Osteocyte (in vitro differentiated cells): ENCODE measurements around the gene KIFBP. TPM values are rescaled to one million over a fixed set of nuclear protein-coding genes. Genes with fewer than 3 reads are reported as not detected.

Experiments used
- DNase-seq: peaks from one replicate; pipeline ENCODE4 v3.0.0; 2021; ENCODE audit warnings: mixed read lengths; ENCODE audit not compliant: unreplicated experiment; ENCODE audit errors: extremely low spot score
- H3K27ac Mint-ChIP-seq: one replicate; pipeline ENCODE4 v1.8.0; 2021; ENCODE audit warnings: mild to moderate bottlenecking, mixed read lengths; ENCODE audit not compliant: unreplicated experiment
- H3K27me3 Mint-ChIP-seq: one replicate; pipeline ENCODE4 v1.8.0; 2021; ENCODE audit warnings: mixed read lengths; ENCODE audit not compliant: unreplicated experiment
- H3K36me3 Mint-ChIP-seq: one replicate; pipeline ENCODE4 v1.8.0; 2021; ENCODE audit warnings: mixed read lengths; ENCODE audit not compliant: unreplicated experiment
- H3K4me1 Mint-ChIP-seq: one replicate; pipeline ENCODE4 v1.8.0; 2021; ENCODE audit warnings: mixed read lengths; ENCODE audit not compliant: unreplicated experiment
- H3K4me3 Mint-ChIP-seq: one replicate; pipeline ENCODE4 v1.8.0; 2021; ENCODE audit warnings: mild to moderate bottlenecking, moderate library complexity, mixed read lengths; ENCODE audit not compliant: unreplicated experiment
- H3K9me3 Mint-ChIP-seq: one replicate; pipeline ENCODE4 v1.8.0; 2021; ENCODE audit warnings: mixed read lengths; ENCODE audit not compliant: unreplicated experiment
- CTCF ChIP-seq: fragments of 200-600 bp; sonication (generic); IDR thresholded peaks from 2 replicates; pipeline ENCODE4 v1.5.0; 2021; ENCODE audit warnings: antibody characterized with exemption, mild to moderate bottlenecking, moderate library complexity
- total RNA-seq: library from RNA; stranded (reverse); gene quantifications from 2 replicates; pipeline ENCODE4 v1.2.1, GENCODE V29; 2021

The KIFBP gene
- total RNA-seq, 1 donor from 2014 or later, result 29.9 TPM

GRCh38 chr10:69045441-69046300 is 57.1 kb downstream of the KIFBP start:
- no peak for DNase-seq
- no peak for TF ChIP-seq CTCF
- Mint-ChIP-seq H3K4me3 (no peak overlapping the region), H3K36me3 (no peaks in the 10 kb centered on the region), H3K27ac (no peak overlapping the region), H3K9me3 (no peaks in the 10 kb centered on the region), H3K4me1 (no peaks in the 10 kb centered on the region), H3K27me3 (no peaks in the 10 kb centered on the region)

GRCh38 chr10:69047111-69047832 is 58.7 kb downstream of the KIFBP start:
- no peak overlapping the region for H3K27ac Mint-ChIP-seq
- H3K4me1 Mint-ChIP-seq, result no peaks in the 10 kb centered on the region
- no peak overlapping the region for H3K4me3 Mint-ChIP-seq
- no peaks in the 10 kb centered on the region for H3K27me3 Mint-ChIP-seq
- no peak for DNase-seq
- H3K9me3 Mint-ChIP-seq, result no peaks in the 10 kb centered on the region
- TF ChIP-seq CTCF, result no peak
- no peaks in the 10 kb centered on the region for H3K36me3 Mint-ChIP-seq

- no peak for DNase-seq
- no peaks in the 10 kb centered on the region for H3K4me1 Mint-ChIP-seq
- no peak for TF ChIP-seq CTCF
- no peaks in the 10 kb centered on the region for H3K9me3 Mint-ChIP-seq
- no peak overlapping the region for H3K4me3 Mint-ChIP-seq
- H3K27me3 Mint-ChIP-seq, result no peaks in the 10 kb centered on the region
- no peaks in the 10 kb centered on the region for H3K36me3 Mint-ChIP-seq
- no peak overlapping the region for H3K27ac Mint-ChIP-seq
Measured at GRCh38 chr10:69048103-69048502, 59.5 kb downstream of the KIFBP start.

- DNase-seq, result no peak
- no peak overlapping the region for H3K27ac Mint-ChIP-seq
- H3K27me3 Mint-ChIP-seq, result no peaks in the 10 kb centered on the region
- no peaks in the 10 kb centered on the region for H3K4me1 Mint-ChIP-seq
- no peak overlapping the region for H3K4me3 Mint-ChIP-seq
- H3K36me3 Mint-ChIP-seq, result no peaks in the 10 kb centered on the region
- no peak for TF ChIP-seq CTCF
- no peaks in the 10 kb centered on the region for H3K9me3 Mint-ChIP-seq
Measured at GRCh38 chr10:69049566-69049961, 61.0 kb downstream of the KIFBP start.

GRCh38 chr10:69051303-69051702 is 62.7 kb downstream of the KIFBP start:
- DNase-seq, result no peak
- Mint-ChIP-seq H3K9me3 (no peaks in the 10 kb centered on the region), H3K4me3 (no peak overlapping the region), H3K27ac (no peak overlapping the region), H3K27me3 (no peaks in the 10 kb centered on the region), H3K36me3 (no peaks in the 10 kb centered on the region), H3K4me1 (peaks cover 2% of the 10 kb centered on the region)
- no peak for TF ChIP-seq CTCF
